Left ventricle myocardium superior (tissue), 1 donor: ENCODE data around the gene CWC15. TPM values are rescaled to one million over a fixed set of nuclear protein-coding genes. Genes with fewer than 3 reads are reported as not detected.
"Not testable (repeated sequence)": the region's sequence is repeated elsewhere in the genome, so short reads cannot be mapped to it uniquely, and the experiment has no call there.

Source experiments
- ATAC-seq: fragments of 200-7000 bp; cut with Tn5 transposase; one replicate; pipeline ENCODE4 v1.9.1; 2020; ENCODE audit warnings: mild to moderate bottlenecking, moderate library complexity
- DNase-seq: peaks from one replicate; pipeline ENCODE4 v3.0.0-alpha.2; 2020
- intact Hi-C: fragments of 100-400 bp; cut with micrococcal nuclease; formaldehyde crosslinking; loops from one replicate; pipeline ENCODE4 v1.11.0; 2022
- total RNA-seq: library from RNA; stranded (reverse); fragmentation: NEBNext Ultra II Directional; extraction: Animal tissue kit (Norgen Biotek cat#: 25700); gene quantifications from one replicate; pipeline ENCODE4 v1.2.1, GENCODE V29; 2021
- donor health status: DM: no; HTN: yes; CAD: no; lungs with severe emphysema.

The CWC15 gene
- total RNA-seq, 1 donor from 2014 or later, result 80.3 TPM

GRCh38 chr11:94925422-94926270 is 47.7 kb downstream of the CWC15 start:
- intact Hi-C loops, result no loop called here
- ATAC-seq (no peak), DNase-seq (no peak)

GRCh38 chr11:94924612-94925011 is 48.7 kb downstream of the CWC15 start:
- intact Hi-C loops, result no loop called here
- ATAC-seq, result no peak
- DNase-seq, result no peak

DNA sequence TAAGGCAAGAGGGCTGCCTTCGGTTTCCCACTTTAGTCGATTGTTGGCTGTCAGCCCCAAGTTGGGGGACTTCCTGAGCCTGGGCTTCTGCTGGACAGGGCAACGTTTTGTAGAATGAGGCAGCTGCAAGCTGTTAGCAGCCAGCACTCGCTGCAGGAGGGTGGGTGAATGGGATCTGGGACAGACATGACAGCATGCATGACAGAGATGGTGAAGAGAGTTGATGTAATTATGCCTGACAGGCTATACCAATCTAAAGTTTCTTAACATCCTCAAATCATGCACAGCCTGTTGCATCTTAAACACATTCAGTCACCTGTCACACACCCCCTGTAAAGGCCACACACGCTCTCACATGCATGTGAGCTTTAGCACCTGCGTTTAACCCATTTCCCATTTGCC is 49.2 kb downstream of the CWC15 start:
- ATAC-seq (no peak), DNase-seq (no peak)
- intact Hi-C loops, result no loop called here

DNA sequence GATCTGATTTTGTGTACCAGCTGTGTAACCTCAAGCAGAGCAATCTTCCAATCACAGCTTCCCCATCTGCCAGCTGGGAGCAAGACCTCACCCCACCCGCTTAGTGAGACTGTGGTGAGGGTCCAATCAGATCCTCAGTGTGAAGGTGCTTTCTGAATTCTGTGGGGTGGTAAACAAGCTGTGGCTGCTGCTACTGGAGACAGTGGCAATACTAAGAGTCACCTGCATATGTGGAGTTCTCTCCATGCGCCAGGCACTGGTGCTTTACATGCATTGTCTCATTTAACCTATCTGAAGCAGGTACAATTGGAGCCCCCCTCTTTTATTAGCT is 50.4 kb downstream of the CWC15 start:
- ATAC-seq, result no peak
- intact Hi-C loops, result no loop called here
- no peak for DNase-seq

DNA sequence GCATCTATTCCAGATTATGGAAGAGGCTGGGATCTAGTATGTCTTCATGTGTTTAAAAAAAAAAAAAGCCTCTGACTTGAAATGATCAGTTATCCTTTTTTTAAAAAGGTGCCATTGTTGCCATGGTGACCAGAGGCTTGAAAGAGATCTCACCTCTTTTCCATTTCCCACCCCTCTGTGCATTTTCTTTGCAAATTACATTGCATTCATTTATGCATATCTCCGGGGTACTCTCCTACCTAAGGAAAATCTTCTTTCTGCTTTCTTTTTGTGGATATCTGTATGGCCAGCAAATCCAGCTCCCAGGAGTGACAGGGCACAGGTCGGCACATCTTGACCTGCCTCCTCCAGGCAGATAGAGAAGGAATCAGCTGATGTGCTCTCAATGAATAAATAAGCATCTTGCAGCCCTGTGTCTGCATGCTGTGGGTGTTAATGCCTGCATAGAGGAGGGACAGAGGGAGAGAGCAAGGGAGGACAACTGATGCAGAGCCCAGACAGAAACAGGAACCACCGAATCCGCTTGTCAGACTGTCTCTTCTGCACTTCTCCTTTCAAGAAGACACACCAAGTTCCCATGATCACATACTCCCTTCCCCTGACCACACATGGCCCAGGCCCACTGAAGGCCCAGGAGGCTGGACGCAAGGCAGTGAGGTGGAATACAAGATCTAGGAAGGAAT is 50.9 kb downstream of the CWC15 start:
- no peak for DNase-seq
- intact Hi-C loops, result no loop called here
- no peak for ATAC-seq

DNA sequence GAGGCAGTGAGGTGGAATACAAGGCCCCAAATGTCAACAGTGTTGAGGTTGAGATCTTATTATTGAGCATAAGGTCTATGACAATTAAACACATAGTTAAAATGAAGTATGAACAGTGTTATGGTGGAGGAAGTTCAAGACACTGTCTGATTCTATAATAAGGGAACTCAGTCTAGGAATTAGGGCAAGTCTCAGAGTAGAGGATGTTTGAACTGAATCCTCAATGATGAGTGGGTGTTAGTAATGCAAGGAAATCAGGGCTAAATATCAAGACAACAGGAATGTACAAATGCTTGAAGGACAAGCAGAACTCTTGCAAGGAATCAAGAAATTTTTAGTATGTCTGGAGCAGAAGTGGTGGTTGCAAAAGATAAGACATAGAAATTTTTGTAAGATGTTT is 53.0 kb downstream of the CWC15 start:
- ATAC-seq, result no peak
- no peak for DNase-seq
- intact Hi-C loops, result no loop called here

GRCh38 chr11:94913718-94914394 is 59.5 kb downstream of the CWC15 start:
- intact Hi-C loops, DNase-seq, ATAC-seq: not testable (repeated sequence)

DNA sequence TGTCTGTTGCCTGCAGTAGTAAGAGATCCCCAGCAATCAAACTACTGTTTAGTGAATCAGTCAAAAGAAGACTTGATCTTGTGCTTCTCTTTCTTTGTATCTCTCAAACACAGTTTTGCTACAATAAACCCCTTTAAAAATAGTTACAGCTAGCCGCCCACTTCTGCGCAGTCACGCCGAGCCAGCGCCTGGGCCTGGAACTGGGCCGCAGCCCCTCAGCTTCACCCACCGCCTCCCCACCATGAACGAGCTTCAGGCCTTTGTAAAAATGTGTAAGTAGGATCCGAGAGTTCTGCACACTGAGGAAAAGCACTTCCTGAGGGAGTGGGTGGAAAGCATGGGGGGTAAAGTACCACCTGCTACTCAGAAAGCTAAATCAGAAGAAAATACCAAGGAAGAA is 60.5 kb downstream of the CWC15 start:
- DNase-seq, result no peak
- ATAC-seq, result no peak
- intact Hi-C loops, result no loop called here

Other genes starting within 250 kb of the CWC15 start
- 46.3 TPM for gene AMOTL1, start 205.2 kb downstream of the CWC15 start, total RNA-seq
- gene KDM4D, start 153 bp upstream of the CWC15 start, total RNA-seq, result 0.59 TPM
- not detected for gene KDM4E, start 51.7 kb upstream of the CWC15 start, total RNA-seq
- gene KDM4F, start 75.9 kb upstream of the CWC15 start, total RNA-seq, result not detected
- 24.9 TPM for gene SRSF8, start 93.4 kb upstream of the CWC15 start, total RNA-seq
- gene ENDOD1, start 116.3 kb upstream of the CWC15 start, total RNA-seq, result 10.7 TPM